AG09319 (cell line): ENCODE results near the gene COL13A1.

Source experiments
- DNase-seq: peaks from one replicate; pipeline ENCODE4 v3.0.0-alpha.2; 2010; ENCODE audit warnings: low read depth; ENCODE audit errors: extremely low read depth
- TF ChIP-seq, protein P1 (sequence below): IDR thresholded peaks from 2 replicates; pipeline ENCODE4 v1.5.1; 2011; ENCODE audit warnings: low read depth, mild to moderate bottlenecking, inconsistent platforms, low read length, moderate library complexity

COL13A1 gene

DNA sequence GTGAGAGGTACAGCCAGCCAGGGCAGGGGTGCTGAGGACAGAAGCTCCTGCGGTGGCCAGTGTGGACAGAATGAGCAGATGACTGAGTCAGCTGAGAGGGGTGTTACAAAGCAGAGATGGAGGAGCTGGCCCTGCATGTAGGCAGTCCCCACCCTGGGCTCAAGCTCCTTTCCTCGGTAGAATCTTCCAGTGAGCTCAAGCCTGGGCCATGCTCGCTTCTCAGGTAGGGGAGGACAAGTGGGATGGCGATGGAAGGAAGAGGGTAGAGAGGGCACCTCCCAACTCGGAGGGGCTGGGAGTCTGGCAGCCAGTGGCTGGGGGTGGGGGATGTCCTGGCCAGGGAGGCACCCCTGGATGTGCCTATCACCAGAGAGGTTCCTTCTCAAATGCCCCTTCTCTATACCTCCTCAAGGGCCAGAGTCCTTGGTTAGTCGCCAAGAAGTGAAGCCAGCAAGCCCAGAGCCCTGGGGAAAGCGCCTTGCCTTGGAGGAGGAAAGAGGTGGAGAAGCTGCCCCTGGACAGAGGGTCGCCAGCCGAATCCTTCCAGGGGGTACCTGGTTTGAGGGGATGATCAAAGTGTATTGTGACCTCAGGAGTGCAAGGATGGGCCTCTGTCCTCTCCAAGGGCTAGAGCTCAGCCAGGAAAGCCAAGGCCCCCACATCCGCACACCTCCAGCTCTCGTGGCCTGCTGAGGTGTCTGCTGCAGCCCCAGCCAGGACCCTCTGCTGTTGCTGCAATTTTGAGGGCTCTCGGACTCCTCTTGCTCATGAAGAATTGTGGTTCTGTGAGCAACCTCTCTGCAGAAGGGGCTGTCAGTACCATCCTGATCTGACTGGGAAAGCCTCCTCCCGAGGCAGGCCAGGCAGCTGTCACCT lies 162.4 kb downstream of the COL13A1 start:
- TF ChIP-seq, protein P1, sequence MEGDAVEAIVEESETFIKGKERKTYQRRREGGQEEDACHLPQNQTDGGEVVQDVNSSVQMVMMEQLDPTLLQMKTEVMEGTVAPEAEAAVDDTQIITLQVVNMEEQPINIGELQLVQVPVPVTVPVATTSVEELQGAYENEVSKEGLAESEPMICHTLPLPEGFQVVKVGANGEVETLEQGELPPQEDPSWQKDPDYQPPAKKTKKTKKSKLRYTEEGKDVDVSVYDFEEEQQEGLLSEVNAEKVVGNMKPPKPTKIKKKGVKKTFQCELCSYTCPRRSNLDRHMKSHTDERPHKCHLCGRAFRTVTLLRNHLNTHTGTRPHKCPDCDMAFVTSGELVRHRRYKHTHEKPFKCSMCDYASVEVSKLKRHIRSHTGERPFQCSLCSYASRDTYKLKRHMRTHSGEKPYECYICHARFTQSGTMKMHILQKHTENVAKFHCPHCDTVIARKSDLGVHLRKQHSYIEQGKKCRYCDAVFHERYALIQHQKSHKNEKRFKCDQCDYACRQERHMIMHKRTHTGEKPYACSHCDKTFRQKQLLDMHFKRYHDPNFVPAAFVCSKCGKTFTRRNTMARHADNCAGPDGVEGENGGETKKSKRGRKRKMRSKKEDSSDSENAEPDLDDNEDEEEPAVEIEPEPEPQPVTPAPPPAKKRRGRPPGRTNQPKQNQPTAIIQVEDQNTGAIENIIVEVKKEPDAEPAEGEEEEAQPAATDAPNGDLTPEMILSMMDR, result no peak
- DNase-seq, result no peak

DNA sequence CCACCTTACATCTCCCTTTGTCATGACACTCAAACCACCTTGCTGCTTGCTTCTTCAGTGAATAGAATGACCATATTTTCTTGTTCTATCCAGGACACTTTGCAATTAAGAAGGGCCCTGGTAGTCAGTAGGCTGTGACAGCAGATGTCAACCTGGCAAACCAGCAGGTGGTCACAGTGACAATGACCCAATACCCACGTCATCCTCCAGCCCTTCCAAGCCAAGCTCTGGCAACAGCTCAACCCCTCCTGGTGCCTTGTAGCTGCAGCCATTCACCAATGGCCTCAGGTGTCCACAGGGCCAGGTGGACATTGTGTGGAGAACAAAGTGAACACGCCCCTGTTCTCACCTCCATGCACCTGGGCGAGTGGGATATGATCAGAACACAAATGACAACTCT lies 163.4 kb downstream of the COL13A1 start:
- DNase-seq, result no peak
- TF ChIP-seq, protein P1, result no peak

DNA sequence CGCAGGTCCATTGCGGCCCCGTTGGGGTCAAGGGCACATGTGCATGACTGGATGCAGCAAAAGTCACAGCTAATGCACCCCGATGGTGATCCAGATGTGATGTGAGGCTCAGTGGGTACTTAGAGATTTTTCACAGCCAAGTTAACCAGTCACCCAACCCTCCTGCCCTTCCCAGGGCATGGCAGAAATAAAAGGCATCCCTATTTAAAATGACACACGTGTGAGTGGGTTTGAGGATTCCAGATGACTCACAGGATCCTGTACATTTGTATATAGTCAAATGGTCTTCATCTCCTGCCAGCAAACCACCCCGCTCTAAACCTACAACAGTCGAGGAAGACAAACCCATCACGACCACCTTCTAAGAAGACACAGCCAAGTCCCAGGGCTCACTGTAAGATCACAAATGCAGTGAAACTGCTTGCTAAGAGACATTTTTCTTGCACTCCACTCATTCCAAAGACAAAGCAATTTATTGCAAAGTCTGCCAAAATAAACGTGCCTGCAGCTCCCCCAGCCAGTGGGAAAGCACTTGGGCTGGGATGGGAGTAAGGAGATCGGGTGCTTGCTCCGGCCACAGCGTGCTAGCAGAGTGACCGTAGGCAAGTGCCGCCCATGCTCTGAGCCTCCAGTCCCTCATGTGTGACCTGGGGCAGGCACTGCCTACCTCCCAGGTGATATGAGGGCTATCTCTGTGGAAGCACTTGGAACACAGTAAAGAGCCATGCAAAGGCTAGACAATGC lies 164.4 kb downstream of the COL13A1 start:
- TF ChIP-seq, protein P1, result no peak
- DNase-seq, result no peak

DNA sequence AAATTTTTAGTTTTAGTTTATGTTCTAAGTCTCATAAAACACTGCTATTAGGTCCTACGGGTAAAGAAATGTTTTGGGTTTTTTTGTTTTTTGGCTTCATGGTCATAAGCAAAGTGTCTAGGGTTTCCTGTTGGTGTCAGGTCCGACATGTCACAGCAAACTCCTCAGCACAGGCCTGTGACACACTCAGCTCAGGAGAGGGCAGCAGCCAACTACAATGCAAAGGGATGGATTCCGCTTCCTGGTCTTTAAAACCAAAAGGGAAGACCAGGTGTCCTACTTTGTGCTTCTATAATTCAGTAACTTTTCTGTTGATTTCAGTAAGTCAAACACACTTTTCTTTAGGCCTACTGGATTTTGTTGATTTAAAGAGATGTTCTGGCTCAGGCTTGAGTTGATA lies 167.1 kb downstream of the COL13A1 start:
- DNase-seq, result peak; percentile 8

DNA sequence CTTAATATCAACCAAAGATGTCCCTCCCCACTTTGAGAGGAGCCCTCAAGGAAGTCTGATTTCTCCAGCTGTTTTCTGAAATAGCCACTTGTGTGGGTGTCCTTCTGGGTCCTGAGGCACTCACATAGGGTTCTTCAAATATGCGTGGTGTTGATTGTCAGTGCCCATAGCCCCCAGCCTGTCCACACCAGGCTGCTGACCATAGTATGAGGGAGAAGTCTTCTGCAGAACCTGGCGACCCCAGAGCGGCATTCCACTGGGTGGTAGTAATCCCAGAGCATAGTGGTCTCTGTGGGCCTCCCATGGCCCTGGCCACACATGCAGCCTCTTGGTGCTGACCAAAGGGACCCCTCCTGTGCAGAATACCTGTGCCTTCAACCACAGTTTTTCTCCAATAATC lies 168.3 kb downstream of the COL13A1 start:
- TF ChIP-seq, protein P1, result no peak
- no peak for DNase-seq

More for the DNA sequence above, 167.1 kb downstream of the COL13A1 start:
- TF ChIP-seq, protein P1, result peak; percentile 52

DNA sequence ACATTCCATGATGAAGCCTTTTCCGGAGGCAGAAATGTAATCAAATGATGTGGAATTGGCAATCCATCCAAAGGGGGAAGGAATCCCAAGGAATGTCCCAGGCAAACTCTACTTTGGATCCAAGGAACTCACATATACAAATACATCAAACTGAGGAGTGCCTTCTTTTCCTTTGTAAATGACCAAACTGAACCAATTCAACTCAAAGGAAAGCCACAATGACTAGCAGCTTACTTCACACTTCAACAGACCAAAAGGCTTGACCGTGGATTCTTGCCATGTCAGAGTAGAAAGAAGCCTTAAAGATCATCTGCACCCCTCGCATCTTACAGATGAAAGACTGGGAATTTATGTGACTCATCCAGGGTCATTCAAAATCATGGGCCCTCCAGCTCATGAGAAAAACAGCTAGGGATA lies 171.3 kb downstream of the COL13A1 start:
- TF ChIP-seq, protein P1, result no peak

DNA sequence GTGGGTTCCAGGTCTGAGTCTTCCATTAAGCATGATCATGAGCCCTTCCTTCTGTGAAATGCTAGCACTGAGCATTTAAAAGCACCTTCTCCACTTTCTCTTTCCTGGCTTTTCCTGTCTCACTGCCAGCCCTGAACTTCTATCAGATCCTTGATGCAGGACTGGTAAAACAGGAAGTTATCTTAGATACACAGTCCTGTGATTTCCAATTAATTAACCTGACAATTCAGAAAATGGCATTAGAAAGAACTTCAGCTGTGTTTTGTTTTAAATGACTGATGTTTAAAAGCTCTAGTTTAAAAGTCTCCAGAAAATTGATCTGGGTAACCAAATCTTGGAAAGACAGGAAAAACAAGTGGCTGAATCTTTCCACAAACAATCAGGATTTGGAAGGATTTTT lies 172.0 kb downstream of the COL13A1 start:
- no peak for DNase-seq
- TF ChIP-seq, protein P1, result no peak

More for the DNA sequence above, 171.3 kb downstream of the COL13A1 start:
- peak; percentile 49 for DNase-seq
